ENCODE results near the gene NOCT. TPM values are rescaled to one million over a fixed set of nuclear protein-coding genes. Genes with fewer than 3 reads are reported as not detected.
"Not testable (repeated sequence)": the region's sequence is repeated elsewhere in the genome, so short reads cannot be mapped to it uniquely, and the experiment has no call there.

Gene NOCT
- total and polyA plus RNA-seq, 2 of the 4 experiments (the other 2 are of a cell fraction) = 5.5 to 41.4 TPM

- H3K9me1 ChIP-seq (ENCODE audit: insufficient read depth, low read length); H2BK5ac ChIP-seq (ENCODE audit: low read depth, low read length, poor library complexity, severe bottlenecking); H4K20me1 ChIP-seq (ENCODE audit: insufficient read depth, low read length); H3K4me1 ChIP-seq (ENCODE audit: control insufficient read depth, insufficient read depth, low read length); H3K27me3 ChIP-seq (ENCODE audit: control insufficient read depth, insufficient read depth, low read length); H3K14ac ChIP-seq (replicated peaks; ENCODE audit: low read depth, low read length); H3K9ac ChIP-seq (ENCODE audit: low read depth, low read length); H3K23ac ChIP-seq (ENCODE audit: low read depth, low read length); H4K5ac ChIP-seq (ENCODE audit: low read depth, low read length); H3K27ac ChIP-seq (ENCODE audit: insufficient read depth, low read length); DNase-seq; H2BK15ac ChIP-seq (ENCODE audit: low read depth, low read length); H4K91ac ChIP-seq (ENCODE audit: insufficient read depth, low read depth, low read length); BruUV-seq (replicated peaks); intact Hi-C loops (cut with micrococcal nuclease); H2BK120ac ChIP-seq (ENCODE audit: low read depth, low read length); H3K9me3 ChIP-seq (ENCODE audit: control insufficient read depth, insufficient read depth, low read length); H3K4me2 ChIP-seq (ENCODE audit: low read depth, low read length); H2AK9ac ChIP-seq (replicated peaks; ENCODE audit: low read depth, low read length, poor library complexity); in situ Hi-C loops (cut with MboI; ENCODE audit: low sequenced_read_pairs); POLR2A ChIA-PET (ENCODE audit: unreplicated experiment); H3K4me3 ChIP-seq (ENCODE audit: insufficient read depth, low read depth, low read length); H2AFZ ChIP-seq (replicated peaks; ENCODE audit: low read length, poor library complexity); H2BK20ac ChIP-seq (ENCODE audit: low read depth, low read length); dilution Hi-C loops (cut with HindIII; ENCODE audit: low sequenced_read_pairs, unreplicated experiment); H3K56ac ChIP-seq (ENCODE audit: extremely low read depth, insufficient read depth, low read length); H4K8ac ChIP-seq (ENCODE audit: low read depth in 2 of 2, low read length in 2 of 2); ATAC-seq (ENCODE audit: low read depth); H3K36me3 ChIP-seq (ENCODE audit: control insufficient read depth, insufficient read depth, low read length); H3K4ac ChIP-seq (ENCODE audit: low read depth, low read length); H2AK5ac ChIP-seq (ENCODE audit: low read depth, low read length); H3K18ac ChIP-seq (ENCODE audit: low read depth, low read length); CTCF ChIA-PET; H3K79me1 ChIP-seq (ENCODE audit: low read depth in 1 of 2, low read length in 2 of 2): not testable (repeated sequence)
- no CpG with 5 or more reads among the region's 7 CpGs for WGBS, 2 experiments (ENCODE audit: extremely low coverage in 2 of 2, insufficient read length in 1 of 2)
Observed at GRCh38 chr4:139008278-139008677, 7.3 kb upstream of the NOCT start.
